GM10248 (cell line): ENCODE data around the gene GTF3C4.
A peak's percentile ranks its signal among the peaks of the same experiment; 100 is the strongest.

Experiments used
- CTCF ChIA-PET: fragments of 300-600 bp; sonication (Branson Sonifier 250); formaldehyde crosslinking; extraction: SDS; loops from one replicate; lab custom pipeline; 2021; ENCODE audit warnings: antibody characterized with exemption; lab: Yijun Ruan, JAX
- POLR2A ChIA-PET: fragments of 350-650 bp; sonication (Branson Sonifier 250); formaldehyde crosslinking; extraction: SDS; loops from one replicate; lab custom pipeline; 2020; ENCODE audit warnings: antibody characterized with exemption; lab: Yijun Ruan, JAX
- DNase-seq: peaks from one replicate; pipeline ENCODE4 v3.0.0; 2012; ENCODE audit errors: extremely low spot score
- CTCF ChIP-seq: IDR thresholded peaks from 2 replicates; pipeline ENCODE4 v1.5.1; 2012; ENCODE audit warnings: mild to moderate bottlenecking, low read depth; ENCODE audit errors: extremely low read depth, missing control alignments, control extremely low read depth

The GTF3C4 gene

GRCh38 chr9:132645711-132646110 is 24.6 kb upstream of the GTF3C4 start:
- POLR2A ChIA-PET: no interaction called here
- CTCF ChIA-PET: no interaction called here
- TF ChIP-seq CTCF: no peak
- no peak for DNase-seq

GRCh38 chr9:132646726-132647125 is 23.5 kb upstream of the GTF3C4 start:
- TF ChIP-seq CTCF: no peak
- CTCF ChIA-PET: no interaction called here
- no peak for DNase-seq
- POLR2A ChIA-PET: no interaction called here

GRCh38 chr9:132647355-132647754 is 22.9 kb upstream of the GTF3C4 start:
- ChIA-PET CTCF (no interaction called here), POLR2A (no interaction called here)
- TF ChIP-seq CTCF: no peak

GRCh38 chr9:132647806-132648205 is 22.5 kb upstream of the GTF3C4 start:
- ChIA-PET POLR2A (no interaction called here), CTCF (no interaction called here)
- DNase-seq: no peak
- no peak for TF ChIP-seq CTCF

More at GRCh38 chr9:132647355-132647754, 22.9 kb upstream of the GTF3C4 start:
- no peak for DNase-seq

GRCh38 chr9:132648283-132648682 is 22.0 kb upstream of the GTF3C4 start:
- POLR2A ChIA-PET: no interaction called here
- DNase-seq: no peak
- no peak for TF ChIP-seq CTCF
- CTCF ChIA-PET: no interaction called here

GRCh38 chr9:132648685-132649084 is 21.6 kb upstream of the GTF3C4 start:
- DNase-seq: no peak
- ChIA-PET CTCF (no interaction called here), POLR2A (no interaction called here)
- TF ChIP-seq CTCF: no peak

- DNase-seq: no peak
- ChIA-PET POLR2A (no interaction called here), CTCF (interaction anchor here (1.0 to 1.1 kb wide), 3 partner anchors 10 to 241 kb away, joined by 3 to 4 read pairs (median 3); no protein-coding TSS in a partner anchor)
- TF ChIP-seq CTCF: peak; percentile 23
Observed at GRCh38 chr9:132651259-132651658, 19.0 kb upstream of the GTF3C4 start.
